ENCODE measurements around the gene RITA1. TPM values are rescaled to one million over a fixed set of nuclear protein-coding genes. Genes with fewer than 3 reads are reported as not detected.

RITA1 gene
- total RNA-seq, 4 donors from 2014 or later, result 12.3 to 21.4 (median 16.2) TPM

DNA sequence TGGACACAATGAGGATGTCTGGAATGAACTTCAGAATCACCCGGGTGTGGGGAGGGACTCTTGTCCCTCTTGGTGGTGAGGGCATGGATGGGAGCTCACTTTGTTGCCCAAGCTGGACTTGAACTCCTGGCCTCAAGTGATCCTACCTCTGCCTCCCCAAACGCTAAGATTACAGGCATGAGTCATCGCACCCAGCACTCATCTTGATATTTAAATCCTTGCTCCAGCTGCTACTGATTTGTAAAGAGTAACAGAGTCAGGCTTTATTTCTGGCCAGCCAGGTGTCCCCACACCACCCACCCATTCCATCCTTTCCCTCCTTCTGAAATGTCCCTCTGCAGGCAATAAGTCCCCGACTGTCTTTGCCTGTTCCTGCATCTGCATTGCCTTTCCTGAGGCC, 5.2 kb upstream of the RITA1 start:
- peaks cover 0 to 7% (median 3%) of the 10 kb centered on the region in 4 donors for H3K9me3 ChIP-seq
- H3K27me3 ChIP-seq, result no peaks in the 10 kb centered on the region
- H3K4me3 ChIP-seq, result no peak overlapping the region
- TF ChIP-seq EP300 (IDR thresholded peaks at IDR 0.05) (no peak), POLR2A (IDR thresholded peaks at IDR 0.05; ENCODE audit: low read depth) (no peak), POLR2AphosphoS5 (IDR thresholded peaks at IDR 0.05) (no peak)
- TF ChIP-seq, protein P1, sequence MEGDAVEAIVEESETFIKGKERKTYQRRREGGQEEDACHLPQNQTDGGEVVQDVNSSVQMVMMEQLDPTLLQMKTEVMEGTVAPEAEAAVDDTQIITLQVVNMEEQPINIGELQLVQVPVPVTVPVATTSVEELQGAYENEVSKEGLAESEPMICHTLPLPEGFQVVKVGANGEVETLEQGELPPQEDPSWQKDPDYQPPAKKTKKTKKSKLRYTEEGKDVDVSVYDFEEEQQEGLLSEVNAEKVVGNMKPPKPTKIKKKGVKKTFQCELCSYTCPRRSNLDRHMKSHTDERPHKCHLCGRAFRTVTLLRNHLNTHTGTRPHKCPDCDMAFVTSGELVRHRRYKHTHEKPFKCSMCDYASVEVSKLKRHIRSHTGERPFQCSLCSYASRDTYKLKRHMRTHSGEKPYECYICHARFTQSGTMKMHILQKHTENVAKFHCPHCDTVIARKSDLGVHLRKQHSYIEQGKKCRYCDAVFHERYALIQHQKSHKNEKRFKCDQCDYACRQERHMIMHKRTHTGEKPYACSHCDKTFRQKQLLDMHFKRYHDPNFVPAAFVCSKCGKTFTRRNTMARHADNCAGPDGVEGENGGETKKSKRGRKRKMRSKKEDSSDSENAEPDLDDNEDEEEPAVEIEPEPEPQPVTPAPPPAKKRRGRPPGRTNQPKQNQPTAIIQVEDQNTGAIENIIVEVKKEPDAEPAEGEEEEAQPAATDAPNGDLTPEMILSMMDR (IDR thresholded peaks at IDR 0.05), result no peak
- no peak for DNase-seq (ENCODE audit: extremely low spot score)
- H3K36me3 ChIP-seq, result peaks cover 53 to 60% (median 58%) of the 10 kb centered on the region in 4 donors
- 75% methylated on average over 4 of the region's 4 CpGs for WGBS
- intact Hi-C loops (cut with DNase I), result no loop called here
- H3K4me1 ChIP-seq, result peaks cover 7 to 24% (median 21%) of the 10 kb centered on the region in 4 donors
- H3K27ac ChIP-seq (replicated peaks in 1 of 4), result no peak overlapping the region

DNA sequence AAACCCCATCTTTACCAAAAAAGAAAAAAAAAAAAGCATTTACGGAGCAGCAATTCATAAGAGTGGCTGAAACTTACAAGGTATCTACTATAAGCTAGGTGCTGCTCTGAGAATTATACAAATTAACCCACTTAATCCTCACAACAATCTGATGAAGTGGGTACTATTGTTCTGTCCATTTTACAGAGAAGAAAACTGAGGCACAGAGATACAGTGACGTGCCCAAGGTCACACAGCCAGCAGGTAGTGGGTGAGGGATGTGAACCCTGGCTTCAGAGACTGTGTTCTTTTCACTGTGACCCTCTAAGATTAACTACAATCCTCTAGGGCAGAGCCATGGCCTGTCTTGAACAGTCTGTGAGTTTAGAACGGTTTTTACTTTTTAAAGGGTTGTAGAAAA, 3.5 kb upstream of the RITA1 start:
- DNase-seq (ENCODE audit: extremely low spot score), result no peak
- intact Hi-C loops (cut with DNase I), result no loop called here
- Histone ChIP-seq H3K36me3 (peaks cover 40 to 50% (median 42%) of the 10 kb centered on the region in 4 donors), H3K27me3 (no peaks in the 10 kb centered on the region), H3K4me1 (peaks cover 18 to 36% (median 32%) of the 10 kb centered on the region in 4 donors), H3K4me3 (no peak overlapping the region), H3K27ac (replicated peaks in 1 of 4) (no peak overlapping the region), H3K9me3 (peaks cover 0 to 7% (median 2%) of the 10 kb centered on the region in 4 donors)
- TF ChIP-seq POLR2A (IDR thresholded peaks at IDR 0.05; ENCODE audit: low read depth), result no peak
- no peak for TF ChIP-seq EP300 (IDR thresholded peaks at IDR 0.05)
- TF ChIP-seq POLR2AphosphoS5 (IDR thresholded peaks at IDR 0.05), result no peak
- TF ChIP-seq, protein P1 (IDR thresholded peaks at IDR 0.05), result no peak
- 91% methylated on average over 3 of the region's 3 CpGs for WGBS

DNA sequence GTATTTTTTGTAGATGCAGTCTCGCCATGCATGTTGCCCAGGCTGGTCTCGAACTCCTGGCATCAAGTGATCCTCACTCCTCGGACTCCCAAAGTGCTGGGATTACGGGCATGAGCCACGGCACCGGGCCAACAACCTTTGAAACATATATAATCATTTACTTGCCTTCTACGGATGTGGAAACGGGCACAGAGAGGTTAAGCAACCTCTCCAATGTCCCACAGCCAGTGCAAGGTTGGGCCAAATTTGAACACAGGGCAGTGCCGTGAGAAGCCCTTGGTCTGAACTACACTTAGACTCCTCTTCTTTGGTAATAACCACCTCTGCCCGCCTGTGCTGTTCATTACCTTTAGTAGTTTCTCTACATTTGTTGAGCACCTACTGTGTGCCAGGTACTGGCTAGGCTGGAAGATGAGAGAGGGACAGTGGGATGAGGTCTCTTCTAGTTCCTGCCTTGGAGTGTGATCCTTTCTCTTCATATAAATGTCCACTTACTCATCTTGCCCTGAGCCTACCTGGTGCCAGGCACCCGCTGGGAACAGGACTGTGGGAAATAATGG, 2.4 kb upstream of the RITA1 start:
- Histone ChIP-seq H3K27ac (replicated peaks in 1 of 4) (no peak overlapping the region), H3K4me1 (peaks cover 23 to 41% (median 36%) of the 10 kb centered on the region in 4 donors), H3K27me3 (no peaks in the 10 kb centered on the region), H3K9me3 (no peaks in the 10 kb centered on the region), H3K4me3 (no peak overlapping the region), H3K36me3 (peaks cover 28 to 44% (median 33%) of the 10 kb centered on the region in 4 donors)
- no peak for DNase-seq (ENCODE audit: extremely low spot score)
- TF ChIP-seq, protein P1 (IDR thresholded peaks at IDR 0.05), result no peak
- no peak for TF ChIP-seq EP300 (IDR thresholded peaks at IDR 0.05)
- TF ChIP-seq POLR2AphosphoS5 (IDR thresholded peaks at IDR 0.05), result no peak
- TF ChIP-seq POLR2A (IDR thresholded peaks at IDR 0.05; ENCODE audit: low read depth), result no peak
- intact Hi-C loops (cut with DNase I), result no loop called here
- WGBS, result 95% methylated on average over 11 of the region's 11 CpGs

DNA sequence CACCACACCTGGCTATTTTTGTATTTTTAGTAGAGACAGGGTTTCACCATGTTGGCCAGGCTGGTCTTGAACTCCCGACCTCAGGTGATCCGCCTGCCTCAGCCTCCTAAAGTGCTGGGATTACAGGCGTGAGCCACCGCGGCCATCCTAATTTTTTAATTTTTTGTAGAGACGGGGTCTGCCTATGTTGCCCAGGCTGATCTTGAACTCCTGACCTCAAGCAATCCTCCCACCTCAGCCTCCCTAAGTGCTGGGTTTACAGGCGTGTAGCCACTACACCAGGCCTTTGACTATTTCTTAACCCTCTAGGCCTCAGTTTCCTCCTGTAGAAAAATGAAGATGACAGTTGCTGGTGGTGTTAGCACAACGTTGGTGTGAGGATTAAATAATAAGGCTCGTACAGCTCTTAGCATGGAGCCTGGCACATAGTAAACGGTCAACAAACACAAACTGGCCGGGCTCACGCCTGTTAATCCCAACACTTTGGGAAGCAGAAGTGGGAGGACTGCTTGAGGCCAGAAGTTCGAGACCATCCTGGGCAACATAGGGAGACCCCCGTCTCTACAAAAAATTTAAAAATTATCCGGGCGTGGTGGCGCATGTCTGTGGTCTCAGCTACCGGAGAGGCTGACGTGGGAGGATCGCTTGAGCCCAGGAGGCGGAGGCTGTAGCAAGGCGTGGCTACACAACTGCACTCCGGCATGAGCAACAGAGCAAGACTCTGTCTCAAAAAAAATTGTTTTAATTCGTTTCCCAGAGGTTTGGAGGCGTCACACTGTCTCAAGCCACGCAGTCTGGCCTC, 1.2 kb upstream of the RITA1 start:
- DNase-seq (ENCODE audit: extremely low spot score), result peak; percentile 92
- 31% methylated on average over 25 of the region's 26 CpGs for WGBS
- intact Hi-C loops (cut with DNase I), result no loop called here

DNA sequence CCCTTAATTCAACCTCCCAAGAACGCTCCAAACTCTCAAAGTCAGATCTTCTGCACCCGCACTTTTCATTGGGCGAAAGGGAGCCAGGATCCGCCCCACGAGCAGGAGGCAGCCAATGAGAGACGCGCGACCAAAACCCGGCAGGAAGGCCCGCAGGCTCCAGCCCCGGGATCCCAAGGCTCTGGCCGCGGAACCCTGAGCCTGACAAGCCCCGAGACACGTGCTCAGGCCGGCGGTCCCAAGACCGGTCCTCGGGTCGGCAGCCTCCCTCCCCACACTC, 681 bp upstream of the RITA1 start:
- 0% methylated on average over 5 of the region's 20 CpGs for WGBS
- no peaks in the 10 kb centered on the region for H3K9me3 ChIP-seq
- no peak for TF ChIP-seq POLR2AphosphoS5 (IDR thresholded peaks at IDR 0.05)
- TF ChIP-seq, protein P1 (IDR thresholded peaks at IDR 0.05), result no peak
- TF ChIP-seq POLR2A (IDR thresholded peaks at IDR 0.05; ENCODE audit: low read depth), result no peak
- no peak for TF ChIP-seq EP300 (IDR thresholded peaks at IDR 0.05)
- DNase-seq (ENCODE audit: extremely low spot score), result peak; percentile 97
- peaks cover 23 to 41% (median 36%) of the 10 kb centered on the region in 4 donors for H3K4me1 ChIP-seq
- H3K27me3 ChIP-seq, result no peaks in the 10 kb centered on the region
- intact Hi-C loops (cut with DNase I), result no loop called here
- H3K4me3 ChIP-seq, result peak overlapping the region; percentile 67 to 98 (median 92)
- peaks cover 11 to 34% (median 22%) of the 10 kb centered on the region in 4 donors for H3K36me3 ChIP-seq
- peak overlapping the region; percentile 91 to 98 (median 95) for H3K27ac ChIP-seq (replicated peaks in 1 of 4)

More for the DNA sequence above, 1.2 kb upstream of the RITA1 start:
- Histone ChIP-seq H3K27ac (replicated peaks in 1 of 4) (peak overlapping the region; percentile 91 to 98 (median 95)), H3K4me1 (peaks cover 23 to 41% (median 36%) of the 10 kb centered on the region in 4 donors), H3K27me3 (no peaks in the 10 kb centered on the region), H3K9me3 (no peaks in the 10 kb centered on the region), H3K4me3 (peak overlapping the region; percentile 67 to 98 (median 92)), H3K36me3 (peaks cover 17 to 37% (median 26%) of the 10 kb centered on the region in 4 donors)
- no peak for TF ChIP-seq POLR2A (IDR thresholded peaks at IDR 0.05; ENCODE audit: low read depth)

Measured in esophagus muscularis mucosa (tissue), 4 donors.